GM21619 (cell line): ENCODE data around the gene KLHL22.
"Not testable (repeated sequence)": the region's sequence is repeated elsewhere in the genome, so short reads cannot be mapped to it uniquely, and the experiment has no call there.

Experiments used
- ATAC-seq: cut with Tn5 transposase; IDR thresholded peaks from one replicate; pipeline ENCODE4 v1.9.1; 2021; ENCODE audit not compliant: unreplicated experiment

The KLHL22 gene

DNA sequence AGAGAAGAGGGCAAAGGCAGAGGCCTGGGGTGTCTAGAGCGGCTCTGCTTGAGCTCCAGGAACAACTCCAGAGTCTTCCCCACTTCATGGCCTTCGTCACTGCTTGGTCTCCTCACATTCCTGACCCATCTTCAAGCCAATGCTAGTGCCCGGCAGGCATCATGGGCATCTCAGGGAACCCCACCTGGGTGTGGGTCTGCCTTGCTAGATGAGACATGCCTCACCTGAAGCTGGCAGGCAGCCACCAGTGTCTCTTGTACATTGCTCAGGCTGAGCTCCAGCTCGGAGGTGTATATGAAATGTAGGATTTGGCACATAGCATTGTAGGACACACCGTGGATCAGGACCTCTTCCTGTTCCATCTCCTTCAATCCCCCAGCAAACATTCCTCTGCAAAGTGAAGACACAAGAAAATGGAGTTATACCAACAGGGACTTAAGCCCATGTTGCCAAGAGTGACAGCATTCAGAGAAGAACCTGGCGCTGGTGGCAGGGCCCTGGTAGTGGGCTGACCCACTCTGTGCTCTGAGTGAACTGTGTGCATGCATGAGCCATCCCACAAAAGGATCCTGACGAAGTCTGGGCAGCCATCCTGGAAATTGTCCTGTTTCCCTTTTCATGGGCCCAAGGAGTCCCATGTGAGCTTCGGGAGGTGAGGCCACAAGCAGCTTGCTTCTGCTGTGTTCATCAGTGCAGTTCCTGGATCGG is 24.3 kb downstream of the KLHL22 start:
- ATAC-seq = no peak

DNA sequence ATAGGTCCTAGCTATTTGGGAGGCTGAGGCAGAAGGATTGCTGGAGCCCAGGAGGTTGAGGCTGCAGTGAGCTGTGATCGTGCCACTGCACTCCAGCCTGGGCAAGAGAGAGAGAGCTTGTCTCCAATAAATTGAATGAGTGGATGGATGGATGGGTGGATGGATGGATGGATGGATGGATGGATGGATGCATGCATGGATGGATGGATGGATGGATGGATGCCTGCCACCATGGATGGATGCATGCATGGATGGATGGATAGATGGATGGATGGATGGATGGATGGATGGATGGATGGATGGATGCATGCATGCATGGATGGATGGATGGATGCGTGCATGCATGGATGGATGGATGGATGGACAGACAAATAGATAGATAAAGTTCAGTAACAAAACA is 25.1 kb downstream of the KLHL22 start:
- not testable (repeated sequence) for ATAC-seq

DNA sequence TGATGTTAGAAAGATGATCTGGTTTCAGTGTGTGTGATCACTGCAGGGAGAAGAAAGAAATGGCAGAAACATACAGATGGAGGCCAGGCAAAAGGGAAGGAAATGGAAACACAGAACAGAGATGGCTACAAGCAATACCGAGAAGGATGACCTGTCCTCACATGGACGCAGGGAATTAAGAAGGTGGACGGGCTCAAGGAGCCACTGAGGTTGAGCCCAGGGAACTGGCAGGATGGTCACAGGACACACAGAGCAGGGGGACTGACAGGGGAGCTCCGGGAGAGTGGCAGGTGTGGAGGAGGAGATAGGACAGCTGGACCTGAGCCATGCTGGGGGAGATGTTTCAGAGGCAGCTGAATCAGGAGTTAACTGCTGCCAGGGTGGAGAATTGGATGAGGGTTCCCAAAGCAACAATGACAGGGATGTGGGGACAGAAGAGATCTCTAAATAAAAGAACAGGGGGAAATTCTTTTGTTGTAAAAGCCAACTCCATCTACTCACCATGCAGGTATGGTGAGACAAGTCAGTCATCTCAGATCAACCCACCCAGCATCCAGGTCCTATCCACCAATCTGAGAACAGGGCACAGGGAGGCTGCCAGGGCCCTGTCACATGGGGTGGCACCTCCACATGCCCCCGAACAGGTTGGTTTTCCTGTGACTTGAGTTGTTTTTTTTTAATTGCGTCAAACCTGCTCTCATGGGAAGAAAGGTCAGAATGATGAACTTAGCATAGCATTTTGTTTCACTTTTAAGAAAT is 26.3 kb downstream of the KLHL22 start:
- ATAC-seq = no peak

DNA sequence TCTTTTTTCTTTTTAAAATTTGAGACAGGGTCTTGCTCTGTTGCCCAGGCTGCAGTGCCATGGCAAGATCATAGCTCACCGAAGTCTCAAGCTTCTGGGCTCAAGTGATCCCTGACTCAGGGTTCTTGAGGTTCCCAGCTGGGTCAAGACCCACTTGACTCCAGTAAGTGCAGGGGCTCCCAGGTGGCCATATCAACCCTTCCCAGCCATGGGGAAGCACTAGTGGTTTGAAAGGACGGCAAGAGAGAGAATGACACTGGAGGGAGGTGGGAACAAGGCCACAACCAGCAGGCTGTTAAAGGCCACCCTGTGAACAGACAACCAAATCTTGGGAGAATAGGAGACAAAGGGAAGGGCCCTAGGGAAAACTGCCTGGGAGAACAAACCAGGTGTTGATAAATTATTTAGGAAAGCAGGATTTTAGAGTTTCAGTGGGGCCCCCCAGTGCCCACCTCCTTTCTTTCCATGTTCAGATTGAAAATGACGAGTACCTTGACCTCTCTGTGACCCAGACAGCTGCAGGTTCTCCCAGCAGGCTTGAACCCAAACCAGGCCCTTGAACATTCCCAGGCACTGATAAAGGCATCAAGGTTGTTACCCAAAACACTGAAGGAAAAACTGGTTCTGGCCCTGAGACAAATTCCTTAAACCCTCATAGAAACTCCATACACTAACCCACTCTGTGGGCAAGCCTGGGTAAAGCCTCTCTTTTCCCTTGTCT is 28.8 kb downstream of the KLHL22 start:
- ATAC-seq = no peak

DNA sequence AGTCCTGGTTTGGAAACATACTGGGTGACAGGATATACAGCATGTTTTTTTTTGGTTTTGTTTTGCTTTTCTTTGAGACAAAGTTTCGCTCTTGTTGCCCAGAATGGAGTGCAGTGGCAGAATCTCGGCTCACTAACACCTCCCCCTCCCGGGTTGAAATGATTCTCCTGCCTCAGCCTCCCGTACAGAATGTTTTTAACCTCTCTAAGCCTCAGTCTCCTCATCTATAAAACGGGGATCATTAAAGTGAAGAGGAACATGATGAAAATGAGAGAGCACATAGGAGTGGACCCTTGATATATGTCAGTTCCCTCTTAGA is 29.9 kb downstream of the KLHL22 start:
- no peak for ATAC-seq

DNA sequence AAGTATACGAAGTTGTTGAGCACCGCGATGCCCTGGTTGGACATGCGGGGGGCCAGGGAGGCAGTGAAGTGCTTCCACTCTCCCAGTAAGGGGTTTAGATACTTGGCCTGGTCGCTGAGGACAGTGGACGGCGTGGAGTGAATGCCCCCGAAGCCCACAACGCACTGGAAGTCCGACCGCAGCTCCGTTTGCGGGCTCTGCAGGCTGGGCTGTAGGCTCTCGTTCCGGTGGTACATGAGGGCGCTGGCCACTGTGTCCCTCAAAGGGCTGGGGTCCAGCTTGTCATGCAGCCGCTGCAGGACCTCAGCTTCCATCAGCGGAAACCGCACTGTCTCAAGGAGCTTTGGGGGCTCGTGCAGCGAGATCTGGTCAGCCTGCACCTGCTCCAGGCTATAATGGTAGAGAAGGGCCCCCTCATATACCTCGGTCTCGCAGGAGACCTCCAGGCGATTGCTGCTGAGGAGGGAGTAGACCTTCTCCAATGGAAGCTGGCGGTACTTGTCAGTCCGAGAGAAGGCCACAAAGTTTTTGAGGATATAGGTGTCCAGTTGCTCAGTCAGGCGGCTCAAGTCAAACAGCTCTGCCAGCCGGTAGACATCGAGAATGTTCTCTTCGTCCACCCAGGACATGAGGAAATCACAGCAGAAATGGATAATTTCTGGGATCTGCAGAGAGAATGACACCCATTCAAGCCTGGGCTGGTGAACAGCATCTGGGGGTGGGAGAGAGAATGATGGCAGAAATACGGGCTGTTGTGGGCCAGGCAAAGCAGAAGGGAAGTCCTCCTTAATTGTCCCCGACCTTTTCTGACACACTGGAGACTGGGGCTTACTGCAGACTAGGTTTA is 30.5 kb downstream of the KLHL22 start:
- ATAC-seq = no peak

DNA sequence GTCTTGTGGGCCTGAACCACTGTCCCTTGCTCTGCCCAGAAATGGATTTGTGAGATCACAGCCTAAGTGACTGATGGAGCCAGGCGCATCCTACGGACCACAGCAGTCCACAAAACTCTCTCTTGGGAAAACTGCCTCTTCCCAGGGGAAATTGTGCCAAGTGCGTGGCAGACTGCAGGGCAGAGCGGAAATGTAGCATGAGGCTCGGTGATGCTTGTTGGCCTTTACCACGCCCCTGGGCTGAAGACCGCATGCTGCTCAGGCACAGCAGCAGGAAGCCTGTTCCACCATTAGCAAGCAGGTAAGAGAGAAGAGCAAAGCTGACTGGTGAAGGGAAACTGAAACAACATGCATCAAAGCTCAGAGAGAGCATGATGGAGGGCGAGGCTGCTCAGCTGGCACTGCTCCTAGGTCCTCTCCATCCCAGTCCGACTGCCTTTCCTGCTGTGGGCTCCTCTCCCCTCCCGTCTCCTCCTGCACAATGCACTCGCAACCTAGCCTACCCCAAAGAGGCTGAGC is 31.4 kb downstream of the KLHL22 start:
- ATAC-seq = no peak

DNA sequence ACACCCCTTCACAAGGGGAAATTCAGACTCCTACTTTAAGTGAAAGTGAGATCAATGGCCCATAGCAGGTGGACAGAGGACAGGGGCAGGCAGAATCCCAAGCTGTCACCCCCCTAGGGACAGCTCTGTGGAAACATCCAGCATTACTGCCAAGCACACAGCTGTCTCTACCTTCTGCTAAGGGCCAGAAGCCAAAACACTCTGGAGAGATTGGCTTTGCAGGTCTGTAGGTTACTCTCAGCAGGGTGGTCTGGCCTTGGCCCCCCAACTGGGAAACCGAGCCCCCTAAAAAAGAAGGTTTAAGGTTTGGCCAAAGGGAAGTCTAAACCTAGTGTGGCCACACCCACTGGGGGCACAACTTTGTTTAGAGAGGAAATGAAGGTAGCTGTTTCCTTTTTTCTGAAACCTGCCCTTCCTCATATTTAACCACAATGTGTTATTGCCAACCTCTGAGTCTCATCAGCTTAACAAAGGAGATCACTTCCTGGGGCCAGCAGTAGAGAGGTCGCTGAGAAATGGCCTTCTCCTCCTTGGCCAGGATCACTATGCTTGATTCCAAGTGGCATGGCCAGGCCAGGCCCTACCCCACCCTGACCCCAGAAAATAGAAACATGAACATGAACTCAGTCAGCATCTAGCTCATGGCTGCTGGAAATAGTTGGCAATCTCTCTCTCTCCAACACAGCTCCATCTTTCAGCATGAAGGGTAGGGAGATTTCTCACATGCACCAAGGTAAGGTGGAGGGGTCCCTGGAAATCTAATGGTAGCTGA is 32.1 kb downstream of the KLHL22 start:
- no peak for ATAC-seq

DNA sequence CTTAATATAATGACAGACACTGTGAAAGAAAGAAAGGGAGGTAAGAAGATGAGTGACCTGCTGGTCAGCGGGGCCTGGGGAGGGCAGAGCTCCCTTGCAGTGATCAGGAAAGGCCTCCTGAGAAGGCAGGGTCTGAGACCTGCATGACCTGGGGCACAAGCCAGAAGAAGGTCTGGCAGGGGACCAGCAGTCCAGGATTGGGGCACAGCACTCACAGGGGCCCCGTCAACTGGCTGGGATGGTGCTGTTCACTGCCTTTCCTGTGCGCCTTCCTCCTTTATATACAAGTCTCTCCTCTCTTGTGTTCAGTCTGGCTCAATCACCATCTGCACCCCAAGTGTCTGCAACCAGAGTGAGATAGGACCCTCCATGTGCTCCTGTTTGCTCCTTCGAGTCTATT is 35.7 kb downstream of the KLHL22 start:
- ATAC-seq = no peak

DNA sequence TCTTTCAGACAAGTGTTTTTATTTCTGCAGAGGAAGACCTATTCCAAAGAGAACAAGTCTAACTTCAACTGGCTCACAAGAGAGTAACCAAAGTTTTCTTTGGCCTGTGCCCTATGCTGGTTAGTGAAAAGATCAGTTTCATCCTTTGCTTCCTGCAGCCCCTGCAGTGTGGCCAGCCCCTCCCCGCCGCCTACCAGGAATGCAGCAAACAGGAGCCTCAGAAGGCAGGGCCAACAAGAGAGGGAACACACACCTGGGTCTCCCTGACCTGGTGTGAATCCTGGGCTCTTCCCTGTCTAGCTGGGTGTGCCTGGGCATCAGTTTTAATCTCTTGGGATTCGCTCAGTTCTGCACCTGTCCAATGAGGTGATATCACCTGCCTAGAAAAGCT is 36.4 kb downstream of the KLHL22 start:
- ATAC-seq = no peak

DNA sequence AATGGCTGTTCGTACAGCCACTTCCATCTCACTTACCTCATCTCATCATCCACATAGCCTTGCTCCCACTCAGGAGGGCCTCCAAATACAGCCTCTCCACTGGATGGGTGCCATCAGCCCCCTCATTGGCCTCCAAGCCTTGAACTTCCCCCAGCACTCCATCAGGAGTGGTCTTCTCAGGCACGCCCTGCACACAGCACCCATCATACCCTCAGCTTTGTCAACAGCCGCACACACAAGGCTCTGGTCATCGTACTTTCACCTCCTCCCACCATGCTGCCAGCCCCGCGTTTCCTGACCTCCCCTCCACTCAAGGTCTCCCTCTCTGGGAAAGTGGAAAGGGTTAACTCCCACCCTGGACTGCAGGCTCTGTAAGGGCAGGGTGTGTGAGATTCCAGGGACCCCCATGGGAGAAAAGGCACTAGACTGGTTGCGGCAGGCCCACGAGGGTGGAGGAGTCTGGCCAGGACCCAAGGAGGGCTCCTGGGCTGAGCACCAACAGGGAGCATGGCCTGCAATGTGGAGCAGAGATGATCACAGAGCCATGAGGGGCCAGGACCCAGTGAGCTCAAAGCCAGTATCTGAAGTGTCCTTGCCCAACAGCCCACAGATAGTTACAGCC is 37.0 kb downstream of the KLHL22 start:
- no peak for ATAC-seq

DNA sequence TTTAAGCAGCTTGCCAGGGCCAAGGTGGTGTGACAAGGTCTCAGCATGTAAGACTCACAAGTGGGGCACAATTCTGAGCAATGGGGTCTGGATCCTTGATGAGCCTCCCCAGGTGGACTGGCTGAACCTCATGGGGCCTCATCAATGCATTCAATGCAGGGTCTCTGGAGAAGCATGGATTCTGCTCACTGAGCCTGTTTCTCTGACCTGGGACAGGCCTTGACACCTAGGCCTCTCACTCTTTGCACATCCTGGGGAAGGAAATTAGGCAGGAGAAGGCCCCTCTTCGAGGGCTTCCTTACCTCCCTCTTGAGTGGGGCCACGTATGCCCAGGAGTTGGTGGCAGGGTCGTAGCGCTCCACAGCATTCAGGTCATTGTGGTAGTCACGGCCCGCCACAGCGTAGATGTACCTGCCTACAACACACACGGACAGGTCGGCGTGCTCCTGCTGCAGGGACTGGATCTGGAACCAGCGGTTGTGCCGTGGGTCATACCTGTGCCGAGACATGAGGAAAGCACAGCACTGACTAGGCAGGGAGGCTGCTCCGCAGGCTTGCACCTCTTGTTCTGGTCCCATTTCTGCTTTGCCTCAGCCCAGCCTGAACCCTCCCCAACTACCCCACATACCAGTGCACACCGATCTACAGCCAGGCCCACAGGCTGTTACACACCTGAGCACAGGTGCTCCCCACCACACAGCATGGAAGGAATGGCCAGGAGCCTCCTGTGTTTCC is 37.9 kb downstream of the KLHL22 start:
- ATAC-seq = no peak

DNA sequence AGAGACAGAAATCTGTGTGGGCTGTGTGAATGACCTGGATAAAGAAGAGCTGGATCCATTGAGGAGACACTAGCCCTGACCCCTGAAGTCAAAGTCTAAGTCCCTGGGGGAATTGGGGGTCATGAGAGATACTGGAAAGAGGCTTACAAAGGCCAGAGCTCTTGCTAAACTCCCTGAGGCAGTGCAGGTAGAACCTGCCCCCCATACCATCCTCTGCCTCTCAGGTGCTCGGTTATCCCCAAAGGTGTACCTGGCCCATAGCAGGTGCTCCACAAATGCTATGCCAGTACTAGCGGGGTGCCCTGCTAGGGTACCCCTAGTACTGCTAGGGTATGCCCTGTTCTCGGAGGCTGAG is 38.9 kb downstream of the KLHL22 start:
- no peak for ATAC-seq

DNA sequence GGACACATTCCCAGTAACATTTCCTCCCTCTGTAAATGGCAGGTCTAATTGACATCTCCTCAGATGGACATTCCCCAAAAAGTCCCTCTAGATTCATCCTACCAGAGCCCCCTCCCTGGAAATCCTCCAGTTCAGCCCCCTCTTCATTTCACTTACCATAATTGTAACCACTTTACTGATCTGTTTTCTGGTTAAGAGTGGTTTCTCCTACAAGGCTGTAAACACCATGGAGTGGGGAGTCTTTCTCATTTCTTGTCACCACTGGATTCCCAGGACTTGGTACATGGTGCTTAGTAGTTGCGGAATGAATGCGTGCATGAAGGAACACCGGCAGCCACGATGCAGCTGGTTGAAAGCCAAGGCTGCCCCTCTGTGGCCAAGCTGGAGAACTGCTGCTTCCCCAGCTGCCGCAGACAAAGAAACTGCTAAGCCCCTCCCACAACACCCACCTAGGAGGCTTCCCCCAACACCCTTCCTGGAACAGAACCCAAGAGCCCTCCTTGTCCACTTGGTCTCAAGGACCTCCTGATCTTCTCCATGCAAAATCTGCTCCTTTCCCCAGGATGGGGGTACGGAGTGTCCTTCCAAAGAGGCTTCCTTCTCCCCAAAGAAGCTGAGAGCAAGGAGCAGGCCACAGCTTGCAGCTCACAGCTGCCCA is 39.4 kb downstream of the KLHL22 start:
- ATAC-seq = peak; percentile 58

DNA sequence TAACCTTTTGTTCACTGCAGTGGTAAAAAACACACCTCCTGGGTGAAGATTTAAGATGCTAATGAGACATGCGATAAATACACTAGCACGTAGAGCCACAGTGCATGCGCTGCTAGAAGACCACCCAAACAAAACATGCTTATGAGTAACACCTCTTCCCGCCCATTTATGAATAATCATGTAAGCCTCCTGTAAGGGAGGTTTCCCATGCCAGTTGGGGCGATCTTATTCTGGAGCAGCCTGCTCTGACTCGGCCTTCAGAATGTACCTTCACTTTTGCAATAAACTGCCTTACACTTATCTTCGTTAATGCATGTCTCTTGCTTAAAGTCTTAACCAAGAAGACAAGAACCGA is 39.9 kb downstream of the KLHL22 start:
- no peak for ATAC-seq

DNA sequence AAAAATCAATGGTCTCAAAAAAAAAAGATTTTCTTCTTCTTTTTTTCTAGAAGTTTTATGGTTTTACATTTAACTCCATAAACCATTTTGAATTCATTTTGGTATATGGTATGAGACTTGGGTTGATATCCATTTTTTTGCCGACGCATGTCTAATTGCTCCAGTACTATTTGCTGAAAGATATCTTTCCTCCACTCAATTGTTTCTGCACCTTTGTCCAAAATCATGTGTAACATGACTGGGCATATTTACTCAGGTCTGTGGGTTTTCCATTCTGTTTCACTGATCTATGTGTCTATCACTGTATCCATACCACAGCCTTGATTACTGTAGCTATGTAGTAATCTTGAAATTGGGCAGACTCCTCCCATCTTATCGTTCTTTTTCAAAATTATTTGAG is 42.4 kb downstream of the KLHL22 start:
- ATAC-seq = no peak

DNA sequence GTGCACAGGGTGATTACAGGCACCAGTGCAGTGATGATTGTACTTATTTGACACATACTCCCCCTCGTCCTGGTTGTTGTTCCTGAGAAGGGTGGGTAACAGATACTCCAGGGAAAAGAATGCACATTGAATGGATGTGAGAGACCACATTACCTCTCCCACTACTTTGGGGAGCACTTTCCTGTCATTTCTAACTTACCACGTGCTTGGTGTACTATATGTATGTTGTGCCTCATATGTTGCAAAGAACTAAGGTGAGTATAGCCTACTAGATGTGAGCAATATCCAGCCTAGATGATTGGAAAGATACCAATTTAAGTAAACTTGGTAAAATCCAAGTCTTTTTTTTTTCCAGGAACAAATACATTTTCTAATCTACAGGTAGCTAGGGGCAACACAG is 43.7 kb downstream of the KLHL22 start:
- ATAC-seq = no peak

DNA sequence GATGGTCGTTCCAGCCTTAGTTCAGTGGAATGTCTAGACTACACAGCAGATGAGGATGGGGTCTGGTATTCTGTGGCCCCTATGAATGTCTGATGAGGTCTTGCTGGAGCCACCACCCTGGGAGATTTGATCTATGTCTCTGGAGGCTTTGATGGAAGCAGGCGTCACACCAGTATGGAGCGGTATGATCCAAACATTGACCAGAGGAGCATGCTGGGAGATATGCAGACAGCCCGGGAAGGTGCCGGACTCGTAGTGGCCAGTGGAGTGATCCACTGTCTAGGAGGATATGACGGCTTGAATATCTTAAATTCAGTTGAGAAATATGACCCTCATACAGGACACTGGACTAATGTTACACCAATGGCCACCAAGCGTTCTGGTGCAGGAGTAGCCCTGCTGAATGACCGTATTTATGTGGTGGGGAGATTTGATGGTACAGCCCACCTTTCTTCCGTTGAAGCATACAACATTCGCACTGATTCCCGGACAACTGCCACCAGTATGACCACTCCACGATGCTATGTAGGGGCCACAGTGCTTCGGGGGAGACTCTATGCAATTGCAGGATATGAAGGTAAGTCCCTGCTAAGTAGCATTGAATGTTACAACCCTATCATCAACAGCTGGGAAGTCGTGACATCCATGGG is 44.3 kb downstream of the KLHL22 start:
- not testable (repeated sequence) for ATAC-seq
